Astrocyte (in vitro differentiated cells and primary cell): ENCODE results near the gene CTNNA2. TPM values are rescaled to one million over a fixed set of nuclear protein-coding genes. Genes with fewer than 3 reads are reported as not detected.

ENCODE experiments used
- DNase-seq: peaks from one replicate; pipeline ENCODE4 v3.0.0-alpha.2; 2010; ENCODE audit warnings: low read depth
- FAIRE-seq: peaks from 2 replicates; lab custom pipeline; 2011; peaks lifted over from hg19 to GRCh38; lab: Jason Lieb, UNC
- H2AFZ ChIP-seq: 2 replicates; pipeline ENCODE4 v1.6.0; 2012; ENCODE audit warnings: low read depth, low read length, inconsistent platforms
- H3K27ac ChIP-seq: 2 replicates; pipeline ENCODE4 v1.5.1; 2011; ENCODE audit warnings: low read depth, low read length, inconsistent platforms
- H3K27me3 ChIP-seq: 2 replicates; pipeline ENCODE4 v1.6.0; 2011; ENCODE audit warnings: low read length, inconsistent platforms; ENCODE audit not compliant: insufficient read depth
- H3K36me3 ChIP-seq: 2 replicates; pipeline ENCODE4 v1.5.1; 2011; ENCODE audit warnings: low read length, inconsistent platforms; ENCODE audit not compliant: insufficient read depth
- H3K4me1 ChIP-seq: 2 replicates; pipeline ENCODE4 v1.5.1; 2011; ENCODE audit warnings: low read length, inconsistent platforms; ENCODE audit not compliant: insufficient read depth
- H3K4me2 ChIP-seq: 2 replicates; pipeline ENCODE4 v1.6.0; 2012; ENCODE audit warnings: low read length, inconsistent platforms
- H3K4me3 ChIP-seq: 2 replicates; pipeline ENCODE4 v1.5.1; 2011; ENCODE audit warnings: low read depth, mild to moderate bottlenecking, low read length, inconsistent platforms; ENCODE audit not compliant: insufficient read depth
- H3K79me2 ChIP-seq: 2 replicates; pipeline ENCODE4 v1.6.0; 2012; ENCODE audit warnings: mild to moderate bottlenecking, low read length, inconsistent platforms; ENCODE audit not compliant: insufficient read depth
- H3K9ac ChIP-seq: 2 replicates; pipeline ENCODE4 v1.6.0; 2012; ENCODE audit warnings: mild to moderate bottlenecking, low read length, inconsistent platforms
- H3K9me3 ChIP-seq: 2 replicates; pipeline ENCODE4 v1.5.1; 2012; ENCODE audit warnings: low read depth, mild to moderate bottlenecking, low read length, inconsistent platforms; ENCODE audit not compliant: insufficient read depth
- H4K20me1 ChIP-seq: 2 replicates; pipeline ENCODE4 v1.6.0; 2012; ENCODE audit warnings: low read length, inconsistent platforms; ENCODE audit not compliant: insufficient read depth
- H3K27ac Mint-ChIP-seq: one replicate; pipeline ENCODE4 v1.8.0; 2021; ENCODE audit warnings: mild to moderate bottlenecking, mixed read lengths; ENCODE audit not compliant: unreplicated experiment
- H3K27me3 Mint-ChIP-seq: one replicate; pipeline ENCODE4 v1.8.0; 2021; ENCODE audit warnings: low read depth, mixed read lengths; ENCODE audit not compliant: unreplicated experiment
- H3K36me3 Mint-ChIP-seq: one replicate; pipeline ENCODE4 v1.8.0; 2021; ENCODE audit warnings: low read depth, mixed read lengths; ENCODE audit not compliant: unreplicated experiment
- H3K4me1 Mint-ChIP-seq: one replicate; pipeline ENCODE4 v1.8.0; 2021; ENCODE audit warnings: low read depth, mixed read lengths; ENCODE audit not compliant: unreplicated experiment
- H3K4me3 Mint-ChIP-seq: one replicate; pipeline ENCODE4 v1.8.0; 2021; ENCODE audit warnings: mild to moderate bottlenecking, moderate library complexity, mixed read lengths; ENCODE audit not compliant: unreplicated experiment
- H3K9me3 Mint-ChIP-seq: one replicate; pipeline ENCODE4 v1.8.0; 2021; ENCODE audit warnings: mild to moderate bottlenecking, mixed read lengths; ENCODE audit not compliant: unreplicated experiment
- CTCF ChIP-seq: IDR thresholded peaks from 2 replicates; pipeline ENCODE4 v1.5.1; 2011; ENCODE audit warnings: low read depth, mild to moderate bottlenecking, inconsistent platforms, low read length, moderate library complexity; ENCODE audit not compliant: insufficient read depth
- EZH2 ChIP-seq: IDR thresholded peaks from 2 replicates; pipeline ENCODE4 v1.6.1; 2012; ENCODE audit warnings: mild to moderate bottlenecking, low read length, inconsistent platforms; ENCODE audit not compliant: insufficient read depth
- total RNA-seq: library from RNA; stranded (reverse); gene quantifications from 2 replicates; pipeline ENCODE4 v1.2.1, GENCODE V29; 2021

CTNNA2 gene
- total RNA-seq, 1 donor from 2014 or later, result 3.9 TPM

DNA sequence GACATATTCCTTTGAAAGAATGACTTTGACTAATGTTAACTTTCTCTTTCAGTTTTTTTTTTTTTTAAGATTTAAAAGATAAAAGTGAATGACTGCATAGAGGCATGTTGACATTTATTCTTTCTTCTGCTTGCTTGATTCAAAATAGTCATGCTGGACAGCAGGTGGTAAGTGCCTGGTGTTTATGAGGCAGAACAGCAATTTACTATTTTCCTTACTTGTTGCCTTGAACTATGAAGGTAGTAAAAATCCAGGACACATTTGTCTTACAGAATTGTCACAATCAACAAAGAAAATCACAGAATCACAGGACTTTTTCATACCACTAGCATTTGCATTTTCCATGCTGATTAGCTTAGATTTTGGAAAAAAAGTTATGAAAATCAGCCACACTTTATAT is 388.3 kb downstream of the CTNNA2 start:
- H3K27me3 Mint-ChIP-seq, result no peaks in the 10 kb centered on the region
- no peak overlapping the region for H3K27ac Mint-ChIP-seq
- FAIRE-seq, result no peak

GRCh38 chr2:79903222-79904000 is 390.6 kb downstream of the CTNNA2 start:
- TF ChIP-seq EZH2 (no peak), CTCF (no peak)
- Histone ChIP-seq H3K27me3 (no peaks in the 10 kb centered on the region), H3K4me2 (no peak overlapping the region), H3K9ac (no peak overlapping the region), H3K4me3 (no peak overlapping the region), H3K79me2 (no peaks in the 10 kb centered on the region), H4K20me1 (no peaks in the 10 kb centered on the region), H3K36me3 (no peaks in the 10 kb centered on the region), H3K4me1 (no peaks in the 10 kb centered on the region), H3K9me3 (peaks cover 2% of the 10 kb centered on the region), H2AFZ (no peak overlapping the region), H3K27ac (no peak overlapping the region)
- FAIRE-seq, result no peak
- H3K27me3 Mint-ChIP-seq, result no peaks in the 10 kb centered on the region
- no peaks in the 10 kb centered on the region for H3K9me3 Mint-ChIP-seq
- no peak overlapping the region for H3K4me3 Mint-ChIP-seq
- no peaks in the 10 kb centered on the region for H3K36me3 Mint-ChIP-seq
- peak; percentile 2 for DNase-seq
- peaks cover 7% of the 10 kb centered on the region for H3K4me1 Mint-ChIP-seq
- H3K27ac Mint-ChIP-seq, result no peak overlapping the region

More for the DNA sequence above, 388.3 kb downstream of the CTNNA2 start:
- Mint-ChIP-seq H3K4me3 (no peak overlapping the region), H3K4me1 (peaks cover 7% of the 10 kb centered on the region), H3K36me3 (no peaks in the 10 kb centered on the region), H3K9me3 (no peaks in the 10 kb centered on the region)
- peaks cover 2% of the 10 kb centered on the region for H3K9me3 ChIP-seq
- no peaks in the 10 kb centered on the region for H3K27me3 ChIP-seq
- no peaks in the 10 kb centered on the region for H3K36me3 ChIP-seq
- no peak overlapping the region for H2AFZ ChIP-seq
- H3K4me1 ChIP-seq, result no peaks in the 10 kb centered on the region
- no peaks in the 10 kb centered on the region for H4K20me1 ChIP-seq
- no peak for DNase-seq
- no peak for TF ChIP-seq EZH2
- TF ChIP-seq CTCF, result no peak
- no peak overlapping the region for H3K9ac ChIP-seq
- H3K4me3 ChIP-seq, result no peak overlapping the region
- no peak overlapping the region for H3K4me2 ChIP-seq
- no peaks in the 10 kb centered on the region for H3K79me2 ChIP-seq
- H3K27ac ChIP-seq, result no peak overlapping the region
